ENCODE measurements around the gene NUP85.

- TF ChIP-seq FOXP2 (optimal IDR thresholded peaks at IDR 0.05; ENCODE audit: control extremely low read depth, extremely low read length, insufficient read depth) (no peak), EZH2 (IDR thresholded peaks at IDR 0.05) (no peak), POLR2AphosphoS5 (IDR thresholded peaks at IDR 0.05; ENCODE audit: borderline replicate concordance, low read depth, low read length) (no peak)
Observed at GRCh38 chr17:75181110-75181509, 24.4 kb upstream of the NUP85 start.
